Measurements from ENCODE around the gene STAB1.

The STAB1 gene

DNA sequence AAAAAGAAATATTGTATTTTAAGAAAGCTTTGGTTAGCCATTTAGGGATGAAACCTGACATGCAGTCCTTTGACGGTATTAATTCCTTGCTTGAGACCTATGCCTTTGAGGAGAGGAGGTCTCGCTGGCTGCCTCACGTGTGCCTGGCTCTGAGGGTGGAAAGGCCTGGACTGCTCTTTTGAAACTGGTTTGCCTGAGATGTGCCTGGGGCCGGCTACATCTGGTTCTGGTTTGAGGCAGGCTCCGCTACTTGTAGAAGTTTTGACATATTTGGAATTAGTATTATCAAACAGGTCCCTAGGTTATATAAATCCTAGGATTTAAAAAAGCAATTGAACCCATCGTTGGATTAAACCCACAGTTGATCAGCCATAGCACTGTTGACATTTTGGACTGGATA lies 33.3 kb upstream of the STAB1 start:
- no peak for DNase-seq

DNA sequence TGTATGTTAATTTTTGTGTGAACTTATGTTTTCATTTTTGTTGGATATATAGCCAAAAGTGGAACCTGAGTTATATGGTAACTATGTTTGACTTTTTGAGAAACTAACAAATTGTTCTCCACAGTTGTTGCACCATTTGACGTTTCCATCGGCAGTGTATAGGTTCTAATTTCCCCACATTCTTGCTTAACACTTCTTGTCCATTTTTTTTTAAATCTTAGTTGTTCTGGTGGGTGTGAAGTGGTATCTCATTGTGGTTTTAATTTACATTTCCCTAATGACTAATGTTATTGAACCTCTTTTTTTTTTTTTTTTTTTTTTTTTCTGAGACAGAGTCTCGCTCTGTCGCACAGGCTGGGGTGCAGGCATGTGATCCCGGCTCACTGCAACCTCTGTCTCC lies 31.7 kb upstream of the STAB1 start:
- no peak for DNase-seq

DNA sequence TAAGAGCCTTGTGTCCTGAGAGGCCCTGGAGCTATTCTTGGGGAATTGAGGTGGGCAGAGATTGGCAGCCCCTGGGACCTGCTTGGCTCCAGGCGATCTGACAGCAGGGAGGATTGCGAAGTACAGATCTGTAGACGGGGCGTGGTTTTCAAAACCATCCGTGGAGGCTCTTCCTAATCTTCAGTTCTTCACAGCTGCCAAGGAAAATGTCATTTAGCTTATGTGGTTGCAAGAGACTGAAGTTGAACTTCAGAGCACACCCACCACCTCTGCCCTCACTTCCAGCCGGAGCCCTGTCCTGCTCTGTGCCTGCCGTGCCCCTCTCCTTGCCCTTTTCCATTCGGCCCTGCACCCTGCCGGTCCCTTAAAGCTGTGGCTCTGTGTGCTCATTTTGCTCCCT lies 26.8 kb upstream of the STAB1 start:
- DNase-seq, result no peak

DNA sequence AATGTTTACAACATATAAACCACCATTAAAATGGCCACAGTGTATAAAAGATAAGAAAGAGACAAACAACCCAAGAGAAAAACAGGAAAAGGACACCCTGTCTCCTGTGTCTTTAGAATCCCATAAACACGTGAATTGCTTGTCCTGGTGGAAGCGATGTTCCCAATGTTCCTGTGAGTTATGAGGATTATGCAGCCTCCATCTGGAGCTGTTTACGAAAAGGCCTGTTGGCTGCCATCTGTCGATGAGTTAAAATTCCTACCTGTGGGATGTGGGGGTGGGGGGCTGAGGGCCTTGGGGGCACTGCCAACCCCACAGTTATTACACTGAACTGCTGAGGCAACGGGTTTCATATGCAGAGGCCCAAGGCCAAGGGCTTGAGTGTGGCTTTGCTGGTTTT lies 26.1 kb upstream of the STAB1 start:
- no peak for DNase-seq

DNA sequence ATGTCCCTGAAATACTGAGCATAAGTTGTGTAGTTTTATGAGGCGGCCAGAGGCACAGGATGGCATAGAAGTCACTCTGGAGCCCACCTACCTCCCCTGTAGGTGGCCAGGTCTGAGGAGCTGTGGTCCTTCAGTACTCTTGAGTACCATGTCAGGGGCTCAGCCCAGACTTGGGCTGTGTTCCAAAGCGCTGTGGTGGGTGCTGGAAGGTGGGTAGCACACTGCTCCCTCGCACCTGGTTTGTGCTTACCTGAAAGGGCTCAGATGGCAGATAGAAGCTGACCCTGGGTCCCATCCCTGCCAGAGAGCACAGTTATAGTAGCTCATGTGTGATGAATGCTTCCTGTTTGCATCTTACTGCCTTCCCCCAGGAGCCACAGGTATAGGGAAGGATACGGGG lies 24.2 kb upstream of the STAB1 start:
- DNase-seq, result no peak

DNA sequence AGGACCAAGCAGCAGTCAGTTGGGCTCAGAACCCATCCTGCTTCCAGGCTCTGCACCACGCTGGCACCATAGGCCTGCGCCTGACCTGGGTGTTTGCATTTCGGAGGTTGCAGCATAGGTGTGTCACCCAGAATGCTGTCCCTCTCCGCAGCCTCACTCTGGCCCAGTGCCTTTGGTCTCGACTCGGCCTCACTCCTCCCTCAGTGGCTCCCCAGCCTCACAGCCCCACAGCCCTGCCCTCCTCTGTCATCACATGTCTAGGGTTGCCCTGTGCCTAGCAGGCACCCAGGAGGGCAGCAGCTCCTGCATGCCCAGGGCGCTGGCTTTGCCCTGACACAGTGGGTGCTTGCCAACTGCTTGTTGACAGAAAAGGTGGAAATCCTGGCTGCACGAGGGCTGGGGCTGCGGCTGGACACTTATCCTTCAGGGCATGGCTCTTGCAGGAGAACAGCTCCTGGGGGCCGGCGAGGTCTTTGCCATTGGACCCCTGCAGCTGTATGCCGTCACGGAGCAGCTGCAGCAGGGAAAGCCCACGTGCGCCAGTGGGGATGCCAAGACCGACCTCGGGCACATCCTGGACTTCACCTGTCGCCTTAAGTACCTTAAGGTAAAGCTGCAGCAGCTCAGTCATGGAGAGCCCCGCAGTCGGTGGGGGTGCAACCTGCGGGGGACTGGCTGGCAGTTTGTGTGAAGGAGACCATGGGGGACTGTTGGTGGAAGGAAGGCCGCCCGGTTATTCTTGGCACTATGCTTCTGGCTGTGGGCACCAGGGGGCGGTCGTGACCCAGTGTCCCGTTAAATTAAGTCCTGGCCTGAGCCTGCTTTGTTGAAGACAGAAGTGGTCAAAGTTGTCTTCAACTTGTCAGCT lies 23.5 kb upstream of the STAB1 start:
- peak; percentile 46 for DNase-seq

DNA sequence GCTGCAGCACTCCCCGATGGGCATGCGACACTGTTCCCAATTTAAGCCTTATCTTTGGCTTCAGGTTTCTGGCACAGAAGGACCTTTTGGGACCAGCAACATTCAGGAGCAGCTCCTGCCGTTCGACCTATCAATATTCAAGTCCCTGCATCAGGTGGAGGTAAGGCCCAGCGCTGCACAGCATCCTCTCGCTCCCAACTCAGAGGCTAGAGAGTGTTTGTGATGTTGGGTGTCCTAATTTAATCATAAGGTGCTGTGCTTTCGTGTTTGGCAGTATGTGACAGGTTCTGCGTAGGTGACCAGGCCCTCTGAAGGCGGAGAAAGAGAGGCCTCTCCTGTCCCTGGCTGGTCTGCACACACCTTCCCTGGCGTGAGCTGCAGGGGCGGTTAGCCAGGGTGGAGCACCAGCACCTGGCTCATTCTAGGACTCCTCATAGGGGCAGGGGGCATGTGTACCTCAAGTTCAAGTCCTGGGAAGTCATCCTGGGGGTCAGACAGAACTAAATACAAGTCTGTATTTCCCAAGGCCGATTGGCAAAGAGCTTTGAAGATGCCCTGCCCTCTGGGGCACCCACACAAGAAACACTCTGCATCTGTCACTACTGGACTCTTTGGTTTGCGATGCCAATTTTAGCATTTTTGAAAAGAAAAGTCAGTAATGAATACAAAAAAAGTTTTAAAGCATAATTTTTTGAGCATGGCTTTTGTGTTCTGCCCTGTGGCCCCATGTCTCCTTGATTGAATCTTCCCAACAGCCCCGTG lies 22.7 kb upstream of the STAB1 start:
- no peak for DNase-seq

DNA sequence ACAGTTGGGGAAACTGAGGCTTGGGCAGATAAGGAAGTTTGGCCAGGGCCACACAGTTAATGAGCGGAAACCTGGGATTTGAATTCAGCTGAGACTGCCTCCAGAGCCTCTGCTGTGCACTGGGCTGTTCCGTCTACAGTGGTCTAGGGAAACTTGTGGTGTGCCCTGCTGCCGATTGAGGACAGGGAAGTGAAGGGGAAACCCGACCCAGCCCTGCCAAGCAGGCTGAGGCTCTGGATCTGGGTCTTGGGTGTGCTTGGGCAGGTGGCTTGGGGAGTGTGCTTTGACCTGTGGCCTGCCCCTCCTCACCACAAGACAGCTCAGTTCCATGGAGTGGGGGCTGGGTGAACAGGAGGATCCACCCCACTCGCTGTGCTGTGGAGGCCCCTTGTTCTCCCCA lies 22.1 kb upstream of the STAB1 start:
- no peak for DNase-seq

DNA sequence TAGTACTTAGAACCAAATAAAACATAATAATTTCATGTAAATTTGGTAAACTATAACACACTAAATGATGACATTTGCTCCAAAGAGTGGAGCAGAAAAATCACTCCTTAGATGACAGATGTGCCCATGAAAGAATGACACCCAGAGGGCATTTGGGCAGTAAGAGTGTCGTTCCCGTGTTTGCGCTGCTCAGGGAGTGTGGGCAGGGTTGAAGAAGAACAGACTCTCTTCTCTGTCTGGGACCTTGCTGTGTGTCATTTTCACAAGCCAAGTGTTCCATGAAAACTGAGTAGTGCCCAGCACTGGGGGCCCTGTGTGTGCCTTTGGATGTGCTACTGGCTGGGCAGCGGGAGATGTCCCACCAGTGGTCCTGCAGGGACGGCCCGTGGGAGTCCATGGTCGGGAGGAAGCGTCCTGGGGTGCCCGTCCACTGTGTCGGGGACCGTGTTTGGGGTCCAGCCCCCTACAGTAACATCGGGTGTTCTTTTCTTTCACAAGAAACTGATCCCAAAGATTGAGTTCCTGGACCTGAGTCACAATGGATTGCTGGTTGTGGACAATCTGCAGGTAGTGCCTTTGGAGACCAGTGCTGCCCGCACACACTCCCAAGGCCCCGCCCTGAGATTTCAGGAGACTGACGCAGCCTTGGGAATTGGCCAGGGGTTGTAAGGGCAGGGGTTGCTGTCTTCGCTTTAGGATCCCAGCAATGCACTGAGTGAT lies 17.9 kb upstream of the STAB1 start:
- no peak for DNase-seq

DNA sequence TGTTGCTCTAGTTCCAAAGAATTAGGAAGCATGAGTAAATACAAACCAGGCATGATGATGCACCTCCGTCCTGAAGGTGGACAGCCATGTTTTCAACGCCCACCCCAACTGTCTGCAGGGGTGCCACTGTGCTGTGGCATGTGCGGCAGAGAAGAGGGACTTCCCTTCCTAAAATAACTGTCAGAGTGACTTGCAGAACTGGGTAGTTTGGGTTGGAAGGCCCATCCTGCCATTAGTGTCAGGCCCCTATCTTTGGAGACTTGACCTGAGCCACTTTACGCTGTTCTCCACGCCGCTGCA lies 17.4 kb upstream of the STAB1 start:
- no peak for DNase-seq

DNA sequence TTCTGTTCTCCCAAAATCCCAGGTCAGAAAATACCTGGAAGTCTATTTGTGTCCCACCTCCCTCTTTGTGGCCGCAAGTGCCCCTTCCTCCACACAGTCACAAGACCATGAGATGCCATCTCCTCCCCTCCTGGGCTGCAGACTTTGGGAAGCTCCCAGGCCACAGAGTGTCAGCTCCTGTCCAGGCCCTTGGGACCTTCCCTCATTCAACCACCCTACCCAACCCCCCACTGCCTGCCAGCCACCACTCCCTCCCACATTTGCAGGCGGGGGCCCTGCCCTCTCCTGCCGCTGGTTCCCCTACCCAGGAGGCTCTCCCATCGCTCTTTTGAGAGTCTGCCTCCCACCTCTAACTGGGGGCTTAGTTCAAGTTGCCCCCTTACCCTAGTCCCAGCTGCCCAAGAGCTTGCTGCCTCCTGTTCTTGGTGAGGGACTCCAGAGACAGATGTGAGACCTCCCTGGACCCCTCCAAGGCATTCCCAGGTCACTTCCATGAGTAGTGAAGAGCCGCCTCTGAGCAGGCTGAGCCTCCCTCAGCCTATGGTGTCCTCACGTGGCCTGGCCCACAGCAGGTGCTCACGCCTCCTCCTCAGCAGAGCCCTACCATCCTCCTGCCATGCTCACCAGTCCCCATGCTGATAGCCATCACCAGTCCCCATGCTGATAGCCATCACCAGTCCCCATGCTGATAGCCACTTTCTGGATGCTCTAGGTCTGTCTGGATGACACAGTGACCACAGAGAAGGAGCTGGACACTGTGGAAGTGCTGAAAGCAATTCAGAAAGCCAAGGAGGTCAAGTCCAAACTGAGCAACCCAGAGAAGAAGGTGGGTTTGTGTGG lies 15.9 kb upstream of the STAB1 start:
- DNase-seq, result no peak

DNA sequence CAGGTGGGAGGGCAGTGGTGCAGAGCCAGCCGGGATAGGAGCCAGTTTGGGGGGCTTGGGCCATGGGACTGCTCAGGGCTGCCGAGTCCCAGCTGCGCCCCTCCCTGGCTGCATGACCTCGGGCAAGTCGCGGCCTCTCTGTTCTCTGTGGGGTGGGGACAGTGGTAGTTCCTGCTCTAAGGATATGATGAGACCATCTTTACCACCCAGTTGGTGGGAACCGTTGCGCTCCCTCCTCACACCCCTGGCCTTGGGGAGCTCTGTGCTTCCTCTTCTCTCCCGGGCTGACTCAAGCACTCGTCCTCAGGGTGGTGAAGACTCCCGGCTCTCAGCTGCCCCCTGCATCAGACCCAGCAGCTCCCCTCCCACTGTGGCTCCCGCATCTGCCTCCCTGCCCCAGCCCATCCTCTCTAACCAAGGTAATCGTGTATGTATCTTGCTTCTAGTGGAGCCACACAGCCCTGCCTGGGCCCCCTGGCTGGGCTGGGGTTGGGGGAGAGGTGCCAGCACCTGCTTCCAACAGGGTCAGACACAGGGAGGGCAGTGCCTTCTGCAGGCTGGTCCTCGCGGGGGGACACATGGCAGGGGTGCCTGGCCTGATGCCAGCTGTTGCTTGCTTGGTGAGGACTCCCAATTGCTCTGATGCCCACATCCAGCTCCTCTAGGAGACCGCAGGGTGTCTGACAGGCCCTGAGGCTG lies 15.1 kb upstream of the STAB1 start:
- DNase-seq, result no peak

DNA sequence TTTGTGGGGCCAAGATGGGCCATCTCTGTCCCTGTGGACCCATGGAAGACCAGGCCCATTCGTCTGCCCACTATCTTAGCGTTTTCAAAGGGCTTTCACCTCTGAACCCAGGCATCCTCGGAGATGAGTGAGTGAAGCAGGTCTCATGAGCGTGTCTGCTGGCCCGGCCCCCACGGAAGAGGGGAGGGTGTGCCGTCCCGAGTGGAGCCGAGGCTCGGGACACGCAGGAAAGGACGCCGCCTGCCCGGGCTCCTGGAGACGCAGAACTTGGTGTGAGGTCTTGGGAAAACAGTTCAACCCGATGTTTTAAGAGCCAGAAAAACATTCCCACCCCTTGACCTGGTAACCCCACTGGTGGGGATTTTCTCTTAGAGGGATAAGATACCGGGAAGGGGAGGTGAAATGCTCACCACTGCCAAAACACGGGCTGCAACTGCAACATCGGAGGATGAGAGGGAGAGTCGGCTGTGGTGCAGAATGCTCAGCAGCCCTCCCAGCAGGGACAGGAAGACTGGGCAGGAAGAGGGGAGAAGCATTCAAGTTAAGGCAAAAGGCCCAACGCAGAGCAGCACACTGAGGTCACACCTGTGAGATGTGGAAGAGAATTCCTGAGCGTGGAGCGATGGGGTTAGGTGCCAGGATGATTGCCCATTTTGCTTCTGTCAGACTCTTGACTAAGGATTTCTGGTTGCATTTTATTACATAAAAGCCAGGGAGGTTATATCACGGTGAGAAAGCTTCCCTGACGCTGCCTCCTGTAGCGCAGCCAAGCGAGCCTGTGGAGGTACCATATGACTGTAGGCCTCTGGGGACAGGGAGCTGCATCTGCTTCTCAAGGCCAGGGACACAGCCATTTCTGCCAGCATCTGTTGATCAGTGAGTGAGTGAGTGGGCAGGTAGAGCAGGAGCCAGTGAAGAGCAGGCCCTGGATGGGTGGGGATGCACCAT lies 14.1 kb upstream of the STAB1 start:
- DNase-seq, result no peak

DNA sequence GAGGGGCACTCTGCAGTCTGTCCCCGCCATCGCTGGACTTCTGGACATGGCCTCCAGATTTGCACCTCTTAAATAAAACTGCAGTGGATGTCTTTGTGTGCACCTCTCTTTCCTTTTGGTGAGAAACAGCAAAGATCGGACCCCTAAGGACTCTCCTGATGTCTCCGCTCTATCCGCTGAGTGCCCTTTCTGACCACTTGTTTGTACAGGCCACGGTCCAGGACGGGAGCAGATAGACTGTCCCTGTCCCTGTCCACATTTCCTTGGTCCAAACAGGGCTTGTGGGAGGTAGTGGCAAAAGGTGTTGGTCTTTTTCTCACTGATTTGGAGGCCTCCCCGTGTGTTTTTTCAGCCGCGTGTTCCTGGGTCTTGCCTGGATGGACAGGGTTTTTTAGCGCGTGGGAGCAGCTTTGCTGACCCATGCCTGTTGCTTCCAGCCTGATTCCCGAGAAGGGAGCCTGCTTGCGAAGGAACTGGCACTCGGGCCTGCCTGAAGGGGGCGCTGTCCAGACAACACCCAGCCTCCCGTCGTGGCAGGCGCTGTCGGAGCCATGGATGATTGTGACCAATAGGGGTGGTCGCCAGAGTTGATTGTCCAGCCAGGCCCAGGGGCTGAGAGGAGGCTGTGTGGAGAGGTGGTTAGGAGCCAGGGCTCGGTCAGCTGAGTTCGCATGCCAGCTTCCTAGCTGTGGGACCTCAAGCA lies 13.2 kb upstream of the STAB1 start:
- peak; percentile 9 for DNase-seq

DNA sequence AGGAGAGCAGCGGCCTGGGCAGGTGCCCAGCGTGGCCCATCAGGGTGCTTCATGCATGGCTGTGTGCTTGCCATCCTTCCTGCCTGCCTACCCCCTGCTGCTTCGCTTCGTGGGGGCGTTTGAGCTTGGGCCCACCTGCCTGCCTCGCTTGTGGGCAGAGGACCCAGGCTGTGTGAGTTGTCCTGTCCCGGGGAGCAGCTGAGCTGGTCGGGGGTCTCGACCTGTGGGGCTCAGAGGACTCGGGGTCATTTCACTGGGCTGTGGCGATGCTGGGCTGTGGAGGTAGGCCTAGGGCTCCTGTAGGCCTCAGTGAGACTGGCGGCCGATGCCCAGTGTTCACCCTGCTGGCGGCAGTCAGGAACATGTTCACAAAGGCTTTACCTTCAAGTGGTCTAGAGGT lies 12.1 kb upstream of the STAB1 start:
- DNase-seq, result no peak

DNA sequence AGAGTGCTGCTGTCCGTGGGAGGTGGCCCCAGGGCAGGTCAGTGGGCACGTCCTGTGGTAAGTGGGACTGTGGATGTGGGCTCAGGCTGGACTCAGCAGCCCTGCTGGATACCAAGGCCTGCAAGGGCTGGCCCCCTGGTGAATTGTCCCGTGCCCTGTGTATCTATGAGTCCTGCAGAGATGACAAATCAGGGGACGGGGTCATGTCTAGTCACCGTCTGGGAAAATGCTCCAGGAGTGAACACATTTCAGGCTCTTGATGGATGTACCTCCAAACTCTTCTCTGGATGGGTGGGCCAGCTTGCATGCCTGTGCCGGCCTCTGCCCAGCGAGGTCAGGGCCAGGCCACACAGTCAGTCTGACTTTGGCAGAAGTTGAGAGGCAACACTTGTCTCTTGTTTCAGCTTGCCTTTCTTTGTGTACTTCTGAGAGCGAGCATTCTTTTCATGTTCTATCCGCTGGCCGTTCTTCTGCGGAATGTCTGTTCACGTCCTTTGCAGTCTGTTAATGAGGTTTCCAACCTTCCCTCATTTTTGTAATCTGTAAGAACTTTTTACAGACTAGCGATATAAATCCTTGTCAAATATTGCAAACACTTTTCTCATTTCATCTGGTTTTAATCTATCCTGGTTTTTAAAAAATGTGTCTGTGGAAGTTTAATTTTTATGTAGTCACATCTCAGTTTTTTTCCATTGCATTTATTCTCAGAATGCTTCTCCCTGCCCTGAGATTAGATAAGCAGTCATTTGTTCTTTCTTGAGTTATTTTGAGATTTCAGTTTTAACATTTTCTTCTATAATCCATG lies 11.4 kb upstream of the STAB1 start:
- DNase-seq, result no peak

DNA sequence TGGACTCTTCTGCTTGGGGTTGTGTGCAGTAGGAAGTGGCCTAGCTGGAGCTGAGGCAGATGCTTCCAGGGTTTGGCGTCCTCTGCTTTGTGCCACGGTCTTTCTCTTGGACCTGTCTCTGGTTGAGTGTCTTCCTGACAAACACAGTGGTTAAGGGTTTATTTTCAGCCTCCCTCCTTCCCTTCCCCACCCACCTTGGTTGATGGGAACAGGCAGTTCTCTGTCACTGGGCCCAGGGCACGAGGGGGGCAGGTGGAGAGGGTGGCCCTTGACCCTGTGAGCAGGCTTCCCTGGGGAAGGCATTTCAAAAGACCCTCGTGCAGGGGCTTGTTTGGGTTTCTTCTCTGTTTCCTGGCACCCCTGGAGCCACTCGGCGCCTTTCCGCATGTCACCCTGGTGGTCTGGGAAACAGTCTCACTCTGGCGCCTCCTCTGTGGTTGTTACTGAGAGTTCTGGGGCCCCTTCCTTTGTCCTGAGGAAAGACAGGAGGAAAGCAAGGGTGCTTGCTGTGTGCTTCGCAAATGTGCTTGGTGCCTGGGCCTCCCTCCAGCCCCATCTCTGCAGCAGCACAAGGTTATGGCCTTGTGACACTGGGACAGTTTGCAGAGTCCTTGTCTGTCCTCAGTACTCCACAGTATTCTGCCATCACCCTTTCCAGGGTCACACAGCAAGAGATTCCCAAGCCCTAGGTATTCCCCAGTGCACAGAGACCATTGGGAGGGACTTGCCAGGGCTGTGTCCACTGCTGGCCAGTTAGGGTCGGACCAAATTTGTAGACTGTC lies 10.3 kb upstream of the STAB1 start:
- no peak for DNase-seq

DNA sequence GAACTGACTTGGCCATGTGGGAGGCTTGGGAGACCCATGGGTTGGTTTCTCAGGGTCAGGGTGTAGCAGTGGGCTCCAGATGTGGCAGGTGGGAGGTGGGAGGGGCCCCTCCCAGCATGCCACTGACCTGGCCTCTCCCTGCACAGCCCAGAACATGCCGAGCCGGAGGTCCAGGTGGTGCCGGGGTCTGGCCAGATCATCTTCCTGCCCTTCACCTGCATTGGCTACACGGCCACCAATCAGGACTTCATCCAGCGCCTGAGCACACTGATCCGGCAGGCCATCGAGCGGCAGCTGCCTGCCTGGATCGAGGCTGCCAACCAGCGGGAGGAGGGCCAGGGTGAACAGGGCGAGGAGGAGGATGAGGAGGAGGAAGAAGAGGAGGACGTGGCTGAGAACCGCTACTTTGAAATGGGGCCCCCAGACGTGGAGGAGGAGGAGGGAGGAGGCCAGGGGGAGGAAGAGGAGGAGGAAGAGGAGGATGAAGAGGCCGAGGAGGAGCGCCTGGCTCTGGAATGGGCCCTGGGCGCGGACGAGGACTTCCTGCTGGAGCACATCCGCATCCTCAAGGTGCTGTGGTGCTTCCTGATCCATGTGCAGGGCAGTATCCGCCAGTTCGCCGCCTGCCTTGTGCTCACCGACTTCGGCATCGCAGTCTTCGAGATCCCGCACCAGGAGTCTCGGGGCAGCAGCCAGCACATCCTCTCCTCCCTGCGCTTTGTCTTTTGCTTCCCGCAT lies 7.9 kb upstream of the STAB1 start:
- DNase-seq, result no peak
